SK-N-SH treated with all-trans-retinoic acid at 6 μM for 48 hours (cell line): ENCODE results near the gene SHROOM4.

Experiments used
- BACH2 ChIP-seq: fragments of 250-450 bp; sonication (Bioruptor Pico); IDR thresholded peaks from 2 replicates; pipeline ENCODE4 v1.9.0; 2021; ENCODE audit warnings: mild to moderate bottlenecking, borderline replicate concordance
- ESRRG ChIP-seq: fragments of 250-450 bp; sonication (Bioruptor Pico); IDR thresholded peaks from 2 replicates; pipeline ENCODE4 v1.6.1; 2021; ENCODE audit warnings: mild to moderate bottlenecking
- ISL1 ChIP-seq: fragments of 250-450 bp; sonication (Bioruptor Pico); IDR thresholded peaks from 2 replicates; pipeline ENCODE4 v2.1.2; 2022; ENCODE audit warnings: mild to moderate bottlenecking, moderate library complexity
- OSR1 ChIP-seq: fragments of 250-450 bp; sonication (Bioruptor Pico); IDR thresholded peaks from 2 replicates; pipeline ENCODE4 v1.8.0; 2022; ENCODE audit warnings: moderate library complexity, mild to moderate bottlenecking, inconsistent platforms
- PPARA ChIP-seq: fragments of 250-450 bp; sonication (Bioruptor Pico); IDR thresholded peaks from 2 replicates; pipeline ENCODE4 v1.5.0; 2020; ENCODE audit warnings: mild to moderate bottlenecking, borderline replicate concordance
- RARB ChIP-seq: fragments of 250-450 bp; sonication (Bioruptor Pico); IDR thresholded peaks from 2 replicates; pipeline ENCODE4 v1.8.0; 2021; ENCODE audit warnings: mild to moderate bottlenecking, moderate library complexity
- TCF4 ChIP-seq: fragments of 250-450 bp; sonication (Bioruptor Pico); IDR thresholded peaks from 2 replicates; pipeline ENCODE4 v1.8.0; 2021; ENCODE audit warnings: mild to moderate bottlenecking, moderate library complexity, borderline replicate concordance
- TOX ChIP-seq: fragments of 250-450 bp; sonication (Bioruptor Pico); IDR thresholded peaks from 2 replicates; pipeline ENCODE4 v1.8.0; 2021; ENCODE audit warnings: mild to moderate bottlenecking, moderate library complexity, borderline replicate concordance
- ZFP3 ChIP-seq: fragments of 250-450 bp; sonication (Bioruptor Pico); IDR thresholded peaks from 2 replicates; pipeline ENCODE4 v1.5.0; 2020; ENCODE audit warnings: mild to moderate bottlenecking, moderate library complexity
- ZFP30 ChIP-seq: fragments of 450-650 bp; formaldehyde crosslinking; IDR thresholded peaks from 2 replicates; pipeline ENCODE4 v1.5.0; 2022; ENCODE audit warnings: mild to moderate bottlenecking, moderate library complexity

- TF ChIP-seq TCF4 (CRISPR knock-in tag): no peak
- TF ChIP-seq PPARA: no peak
- TF ChIP-seq RARB (CRISPR knock-in tag): no peak
- no peak for TF ChIP-seq ZFP30
- no peak for TF ChIP-seq ISL1 (CRISPR knock-in tag)
- no peak for TF ChIP-seq ESRRG (CRISPR knock-in tag)
- TF ChIP-seq TOX (CRISPR knock-in tag): no peak
- TF ChIP-seq OSR1 (CRISPR knock-in tag): no peak
- no peak for TF ChIP-seq BACH2 (CRISPR knock-in tag)
- no peak for TF ChIP-seq ZFP3 (CRISPR knock-in tag)
Measured at GRCh38 chrX:50799531-50799961, 14.4 kb downstream of the SHROOM4 start.
